GM23248 (cell line): Measurements from ENCODE around the gene AVP.
"Not testable (repeated sequence)": the region's sequence is repeated elsewhere in the genome, so short reads cannot be mapped to it uniquely, and the experiment has no call there.

ENCODE experiments used
- EZH2 ChIP-seq: fragments of 200-600 bp; sonication (generic); IDR thresholded peaks from 2 replicates; pipeline ENCODE4 v1.6.1; 2018; ENCODE audit warnings: antibody characterized with exemption, mild to moderate bottlenecking; ENCODE audit not compliant: insufficient read depth, poor library complexity, severe bottlenecking
- EZH2phosphoT487 ChIP-seq: fragments of 200-600 bp; sonication (generic); IDR thresholded peaks from 2 replicates; pipeline ENCODE4 v1.6.1; 2018; ENCODE audit warnings: antibody characterized with exemption, moderate library complexity, mild to moderate bottlenecking, low read depth; ENCODE audit not compliant: insufficient read depth

- TF ChIP-seq EZH2, EZH2phosphoT487: not testable (repeated sequence)
Measured at GRCh38 chr20:3125776-3126526, 41.4 kb upstream of the AVP start.
